ENCODE data around the gene GALR1. TPM values are rescaled to one million over a fixed set of nuclear protein-coding genes. Genes with fewer than 3 reads are reported as not detected.

GALR1 gene
- total and polyA plus RNA-seq, 2 experiments from 2014 or later, result 0.32 to 1.1 TPM

- DNase-seq (ENCODE audit: low spot score) (no peak), ATAC-seq (no peak)
- Histone ChIP-seq H4K20me1 (replicated peaks; ENCODE audit: insufficient read depth) (no peaks in the 10 kb centered on the region), H3K9me2 (ENCODE audit: insufficient read depth) (no peaks in the 10 kb centered on the region), H3F3A (replicated peaks; ENCODE audit: low read depth) (no peaks in the 10 kb centered on the region), H3K27me3 (ENCODE audit: insufficient read depth) (no peaks in the 10 kb centered on the region), H3K4me2 (no peak overlapping the region), H3K4me3 (no peak overlapping the region), H3K79me2 (replicated peaks; ENCODE audit: insufficient read depth) (no peaks in the 10 kb centered on the region), H3K4me1 (ENCODE audit: insufficient read depth) (peaks cover 8% of the 10 kb centered on the region; the same call in 1 of the 2 replicates), H2AFZ (no peak overlapping the region), H3K27ac (ENCODE audit: low read depth) (no peak overlapping the region), H3K36me3 (ENCODE audit: insufficient read depth) (no peaks in the 10 kb centered on the region)
- H3K4me3 Mint-ChIP-seq, result no peak overlapping the region
- H3K27ac Mint-ChIP-seq, result no peak overlapping the region
- H3K4me1 Mint-ChIP-seq, result peaks cover 10% of the 10 kb centered on the region; the same call in 2 of the 3 replicates
- no peaks in the 10 kb centered on the region for H3K27me3 Mint-ChIP-seq (ENCODE audit: insufficient read depth, low read depth, poor library complexity)
- no peaks in the 10 kb centered on the region for H3K36me3 Mint-ChIP-seq (ENCODE audit: low read depth)
- TF ChIP-seq POLR2AphosphoS5 (IDR thresholded peaks at IDR 0.05; ENCODE audit: low read depth) (no peak), EZH2phosphoT487 (IDR thresholded peaks at IDR 0.05; ENCODE audit: unreplicated experiment) (no peak), REST (IDR thresholded peaks at IDR 0.05; ENCODE audit: unreplicated experiment) (no peak), ZNF331 (CRISPR knock-in tag; IDR thresholded peaks at IDR 0.05; ENCODE audit: low read depth) (no peak), ZNF462 (CRISPR knock-in tag; IDR thresholded peaks at IDR 0.05) (no peak), NANOG (IDR thresholded peaks at IDR 0.05; ENCODE audit: borderline replicate concordance) (no peak), STAT1 (IDR thresholded peaks at IDR 0.05; ENCODE audit: unreplicated experiment) (no peak), JUNB (IDR thresholded peaks at IDR 0.05; ENCODE audit: unreplicated experiment) (no peak), CREB1 (CRISPR knock-in tag; IDR thresholded peaks at IDR 0.05; ENCODE audit: low read depth) (no peak), ETS1 (IDR thresholded peaks at IDR 0.05) (no peak), EZH2 (IDR thresholded peaks at IDR 0.05; ENCODE audit: low read depth, unreplicated experiment) (no peak)
- TF ChIP-seq, protein P1, sequence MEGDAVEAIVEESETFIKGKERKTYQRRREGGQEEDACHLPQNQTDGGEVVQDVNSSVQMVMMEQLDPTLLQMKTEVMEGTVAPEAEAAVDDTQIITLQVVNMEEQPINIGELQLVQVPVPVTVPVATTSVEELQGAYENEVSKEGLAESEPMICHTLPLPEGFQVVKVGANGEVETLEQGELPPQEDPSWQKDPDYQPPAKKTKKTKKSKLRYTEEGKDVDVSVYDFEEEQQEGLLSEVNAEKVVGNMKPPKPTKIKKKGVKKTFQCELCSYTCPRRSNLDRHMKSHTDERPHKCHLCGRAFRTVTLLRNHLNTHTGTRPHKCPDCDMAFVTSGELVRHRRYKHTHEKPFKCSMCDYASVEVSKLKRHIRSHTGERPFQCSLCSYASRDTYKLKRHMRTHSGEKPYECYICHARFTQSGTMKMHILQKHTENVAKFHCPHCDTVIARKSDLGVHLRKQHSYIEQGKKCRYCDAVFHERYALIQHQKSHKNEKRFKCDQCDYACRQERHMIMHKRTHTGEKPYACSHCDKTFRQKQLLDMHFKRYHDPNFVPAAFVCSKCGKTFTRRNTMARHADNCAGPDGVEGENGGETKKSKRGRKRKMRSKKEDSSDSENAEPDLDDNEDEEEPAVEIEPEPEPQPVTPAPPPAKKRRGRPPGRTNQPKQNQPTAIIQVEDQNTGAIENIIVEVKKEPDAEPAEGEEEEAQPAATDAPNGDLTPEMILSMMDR (conservative IDR thresholded peaks at IDR 0.05; ENCODE audit: low read depth in 2 of 2), result no peak
- H3K9me3 Mint-ChIP-seq, result no peaks in the 10 kb centered on the region; the same call in 2 of the 3 replicates
Measured at GRCh38 chr18:77223653-77224052, 26.0 kb upstream of the GALR1 start.

Data from GM23338 (cell line).